Astrocyte (in vitro differentiated cells and primary cell): Measurements from ENCODE around the gene IZUMO1R. TPM values are rescaled to one million over a fixed set of nuclear protein-coding genes. Genes with fewer than 3 reads are reported as not detected.

Experiments
- DNase-seq: peaks from one replicate; pipeline ENCODE4 v3.0.0-alpha.2; 2010; ENCODE audit warnings: low read depth
- FAIRE-seq: peaks from 2 replicates; lab custom pipeline; 2011; peaks lifted over from hg19 to GRCh38; lab: Jason Lieb, UNC
- H2AFZ ChIP-seq: 2 replicates; pipeline ENCODE4 v1.6.0; 2012; ENCODE audit warnings: low read depth, low read length, inconsistent platforms
- H3K27ac ChIP-seq: 2 replicates; pipeline ENCODE4 v1.5.1; 2011; ENCODE audit warnings: low read depth, low read length, inconsistent platforms
- H3K27me3 ChIP-seq: 2 replicates; pipeline ENCODE4 v1.6.0; 2011; ENCODE audit warnings: low read length, inconsistent platforms; ENCODE audit not compliant: insufficient read depth
- H3K36me3 ChIP-seq: 2 replicates; pipeline ENCODE4 v1.5.1; 2011; ENCODE audit warnings: low read length, inconsistent platforms; ENCODE audit not compliant: insufficient read depth
- H3K4me1 ChIP-seq: 2 replicates; pipeline ENCODE4 v1.5.1; 2011; ENCODE audit warnings: low read length, inconsistent platforms; ENCODE audit not compliant: insufficient read depth
- H3K4me2 ChIP-seq: 2 replicates; pipeline ENCODE4 v1.6.0; 2012; ENCODE audit warnings: low read length, inconsistent platforms
- H3K4me3 ChIP-seq: 2 replicates; pipeline ENCODE4 v1.5.1; 2011; ENCODE audit warnings: low read depth, mild to moderate bottlenecking, low read length, inconsistent platforms; ENCODE audit not compliant: insufficient read depth
- H3K79me2 ChIP-seq: 2 replicates; pipeline ENCODE4 v1.6.0; 2012; ENCODE audit warnings: mild to moderate bottlenecking, low read length, inconsistent platforms; ENCODE audit not compliant: insufficient read depth
- H3K9ac ChIP-seq: 2 replicates; pipeline ENCODE4 v1.6.0; 2012; ENCODE audit warnings: mild to moderate bottlenecking, low read length, inconsistent platforms
- H3K9me3 ChIP-seq: 2 replicates; pipeline ENCODE4 v1.5.1; 2012; ENCODE audit warnings: low read depth, mild to moderate bottlenecking, low read length, inconsistent platforms; ENCODE audit not compliant: insufficient read depth
- H4K20me1 ChIP-seq: 2 replicates; pipeline ENCODE4 v1.6.0; 2012; ENCODE audit warnings: low read length, inconsistent platforms; ENCODE audit not compliant: insufficient read depth
- H3K27ac Mint-ChIP-seq: one replicate; pipeline ENCODE4 v1.8.0; 2021; ENCODE audit warnings: mild to moderate bottlenecking, mixed read lengths; ENCODE audit not compliant: unreplicated experiment
- H3K27me3 Mint-ChIP-seq: one replicate; pipeline ENCODE4 v1.8.0; 2021; ENCODE audit warnings: low read depth, mixed read lengths; ENCODE audit not compliant: unreplicated experiment
- H3K36me3 Mint-ChIP-seq: one replicate; pipeline ENCODE4 v1.8.0; 2021; ENCODE audit warnings: low read depth, mixed read lengths; ENCODE audit not compliant: unreplicated experiment
- H3K4me1 Mint-ChIP-seq: one replicate; pipeline ENCODE4 v1.8.0; 2021; ENCODE audit warnings: low read depth, mixed read lengths; ENCODE audit not compliant: unreplicated experiment
- H3K4me3 Mint-ChIP-seq: one replicate; pipeline ENCODE4 v1.8.0; 2021; ENCODE audit warnings: mild to moderate bottlenecking, moderate library complexity, mixed read lengths; ENCODE audit not compliant: unreplicated experiment
- H3K9me3 Mint-ChIP-seq: one replicate; pipeline ENCODE4 v1.8.0; 2021; ENCODE audit warnings: mild to moderate bottlenecking, mixed read lengths; ENCODE audit not compliant: unreplicated experiment
- EZH2 ChIP-seq: IDR thresholded peaks from 2 replicates; pipeline ENCODE4 v1.6.1; 2012; ENCODE audit warnings: mild to moderate bottlenecking, low read length, inconsistent platforms; ENCODE audit not compliant: insufficient read depth
- total RNA-seq: library from RNA; stranded (reverse); gene quantifications from 2 replicates; pipeline ENCODE4 v1.2.1, GENCODE V29; 2021
- TF ChIP-seq, protein P1 (sequence below): IDR thresholded peaks from 2 replicates; pipeline ENCODE4 v1.5.1; 2011; ENCODE audit warnings: low read depth, mild to moderate bottlenecking, inconsistent platforms, low read length, moderate library complexity; ENCODE audit not compliant: insufficient read depth

IZUMO1R gene
- total RNA-seq, 1 donor from 2014 or later, result not detected

DNA sequence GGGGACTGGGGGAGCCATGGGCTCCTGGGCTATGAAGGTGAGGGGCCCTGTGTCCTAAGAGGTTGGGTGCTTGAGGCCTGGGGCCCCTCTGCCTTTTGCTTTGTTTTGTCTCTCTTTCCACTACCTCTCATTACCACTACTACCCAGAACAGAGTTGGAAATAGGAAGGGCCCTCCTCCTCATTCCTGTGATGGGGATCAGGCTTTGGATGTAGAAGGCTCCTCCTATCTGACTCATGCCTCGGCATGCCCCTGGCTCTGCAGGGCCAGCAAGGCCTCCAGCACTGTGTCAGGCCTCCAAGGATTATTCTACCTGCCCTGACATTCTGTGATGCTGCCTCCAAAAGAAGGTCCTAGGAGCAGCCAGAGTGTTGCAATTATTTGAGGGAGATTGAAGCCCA, 766 bp downstream of the IZUMO1R start:
- Mint-ChIP-seq H3K4me1 (peaks cover 9% of the 10 kb centered on the region), H3K9me3 (peaks cover 2% of the 10 kb centered on the region), H3K4me3 (no peak overlapping the region), H3K27me3 (peaks cover 16% of the 10 kb centered on the region), H3K27ac (no peak overlapping the region), H3K36me3 (peaks cover 1% of the 10 kb centered on the region)
- H3K4me3 ChIP-seq, result no peak overlapping the region
- TF ChIP-seq EZH2, result no peak
- H3K27me3 ChIP-seq, result no peaks in the 10 kb centered on the region
- H3K36me3 ChIP-seq, result no peaks in the 10 kb centered on the region
- H3K9ac ChIP-seq, result no peak overlapping the region
- H3K79me2 ChIP-seq, result no peaks in the 10 kb centered on the region
- DNase-seq (no peak), FAIRE-seq (no peak)
- H3K4me1 ChIP-seq, result no peaks in the 10 kb centered on the region
- H3K9me3 ChIP-seq, result no peaks in the 10 kb centered on the region
- H2AFZ ChIP-seq, result no peak overlapping the region
- H4K20me1 ChIP-seq, result no peaks in the 10 kb centered on the region
- H3K27ac ChIP-seq, result no peak overlapping the region
- no peak overlapping the region for H3K4me2 ChIP-seq

DNA sequence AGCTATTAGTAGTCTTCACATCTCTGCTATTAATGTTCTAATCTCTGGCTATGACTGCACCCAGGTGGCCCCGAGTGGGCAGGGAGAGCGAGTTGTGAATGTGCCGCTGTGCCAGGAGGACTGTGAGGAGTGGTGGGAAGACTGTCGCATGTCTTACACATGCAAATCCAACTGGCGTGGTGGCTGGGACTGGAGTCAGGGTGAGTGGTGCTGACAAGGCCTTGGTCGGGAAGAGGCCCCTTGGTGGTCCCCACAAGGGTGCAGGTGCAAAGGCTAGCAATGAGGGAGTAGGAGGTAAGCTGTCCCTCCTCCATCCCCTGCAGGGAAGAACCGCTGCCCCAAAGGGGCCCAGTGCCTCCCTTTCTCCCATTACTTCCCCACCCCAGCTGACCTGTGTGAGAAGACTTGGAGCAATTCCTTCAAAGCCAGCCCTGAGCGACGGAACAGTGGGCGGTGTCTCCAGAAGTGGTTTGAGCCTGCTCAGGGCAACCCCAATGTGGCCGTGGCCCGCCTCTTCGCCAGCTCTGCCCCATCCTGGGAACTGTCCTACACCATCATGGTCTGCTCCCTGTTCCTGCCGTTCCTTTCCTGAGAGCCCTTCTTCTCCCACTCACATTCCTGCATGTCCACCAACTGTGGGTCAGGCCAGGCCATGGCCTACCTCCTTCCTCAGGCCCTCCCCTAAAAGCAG, 2.9 kb downstream of the IZUMO1R start:
- Histone ChIP-seq H2AFZ (no peak overlapping the region), H3K9me3 (no peaks in the 10 kb centered on the region), H3K4me3 (no peak overlapping the region), H3K27ac (no peak overlapping the region), H3K4me1 (no peaks in the 10 kb centered on the region), H3K36me3 (no peaks in the 10 kb centered on the region), H4K20me1 (no peaks in the 10 kb centered on the region), H3K79me2 (no peaks in the 10 kb centered on the region), H3K9ac (no peak overlapping the region), H3K27me3 (no peaks in the 10 kb centered on the region), H3K4me2 (no peak overlapping the region)
- Mint-ChIP-seq H3K36me3 (peaks cover 1% of the 10 kb centered on the region), H3K4me3 (no peak overlapping the region), H3K9me3 (peaks cover 2% of the 10 kb centered on the region), H3K27me3 (peaks cover 16% of the 10 kb centered on the region), H3K4me1 (peaks cover 9% of the 10 kb centered on the region), H3K27ac (no peak overlapping the region)
- no peak for TF ChIP-seq EZH2
- TF ChIP-seq, protein P1, sequence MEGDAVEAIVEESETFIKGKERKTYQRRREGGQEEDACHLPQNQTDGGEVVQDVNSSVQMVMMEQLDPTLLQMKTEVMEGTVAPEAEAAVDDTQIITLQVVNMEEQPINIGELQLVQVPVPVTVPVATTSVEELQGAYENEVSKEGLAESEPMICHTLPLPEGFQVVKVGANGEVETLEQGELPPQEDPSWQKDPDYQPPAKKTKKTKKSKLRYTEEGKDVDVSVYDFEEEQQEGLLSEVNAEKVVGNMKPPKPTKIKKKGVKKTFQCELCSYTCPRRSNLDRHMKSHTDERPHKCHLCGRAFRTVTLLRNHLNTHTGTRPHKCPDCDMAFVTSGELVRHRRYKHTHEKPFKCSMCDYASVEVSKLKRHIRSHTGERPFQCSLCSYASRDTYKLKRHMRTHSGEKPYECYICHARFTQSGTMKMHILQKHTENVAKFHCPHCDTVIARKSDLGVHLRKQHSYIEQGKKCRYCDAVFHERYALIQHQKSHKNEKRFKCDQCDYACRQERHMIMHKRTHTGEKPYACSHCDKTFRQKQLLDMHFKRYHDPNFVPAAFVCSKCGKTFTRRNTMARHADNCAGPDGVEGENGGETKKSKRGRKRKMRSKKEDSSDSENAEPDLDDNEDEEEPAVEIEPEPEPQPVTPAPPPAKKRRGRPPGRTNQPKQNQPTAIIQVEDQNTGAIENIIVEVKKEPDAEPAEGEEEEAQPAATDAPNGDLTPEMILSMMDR, result no peak
- no peak for DNase-seq
- no peak for FAIRE-seq

DNA sequence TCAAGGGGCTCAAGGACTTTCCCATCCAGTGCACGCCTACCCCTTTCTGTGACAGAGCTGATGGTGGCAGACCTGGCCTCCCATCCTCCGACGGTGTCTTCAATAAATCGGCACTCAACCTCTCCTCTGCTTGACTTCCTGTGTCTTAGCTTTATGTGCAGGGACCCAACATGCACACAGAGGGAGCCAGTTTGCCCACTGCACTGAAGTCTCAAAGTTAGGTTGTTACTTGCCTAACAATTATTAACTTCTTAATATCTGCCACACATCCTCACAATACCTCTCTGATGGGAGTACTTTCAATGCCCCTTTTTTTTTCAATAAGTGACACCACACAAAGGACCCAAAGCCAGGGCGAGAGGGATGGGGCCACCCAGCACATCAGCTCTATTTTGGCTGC, 3.6 kb downstream of the IZUMO1R start:
- Histone ChIP-seq H3K4me1 (no peaks in the 10 kb centered on the region), H3K4me2 (no peak overlapping the region), H3K9ac (no peak overlapping the region), H3K27ac (no peak overlapping the region), H2AFZ (no peak overlapping the region), H3K4me3 (no peak overlapping the region), H3K36me3 (no peaks in the 10 kb centered on the region), H3K9me3 (no peaks in the 10 kb centered on the region), H3K79me2 (no peaks in the 10 kb centered on the region), H4K20me1 (no peaks in the 10 kb centered on the region), H3K27me3 (no peaks in the 10 kb centered on the region)
- Mint-ChIP-seq H3K36me3 (peaks cover 1% of the 10 kb centered on the region), H3K4me3 (no peak overlapping the region), H3K27me3 (peaks cover 17% of the 10 kb centered on the region), H3K9me3 (peaks cover 5% of the 10 kb centered on the region), H3K27ac (no peak overlapping the region), H3K4me1 (peaks cover 9% of the 10 kb centered on the region)
- FAIRE-seq, result no peak
- TF ChIP-seq, protein P1, result no peak
- no peak for TF ChIP-seq EZH2
- no peak for DNase-seq
